Measurements from ENCODE around the gene CCDC201. TPM values are rescaled to one million over a fixed set of nuclear protein-coding genes. Genes with fewer than 3 reads are reported as not detected.

The CCDC201 gene
- total and polyA plus RNA-seq, 2 donors (not counting 3 experiments of a cell fraction or from before 2014, with no cell fraction given) = not detected

DNA sequence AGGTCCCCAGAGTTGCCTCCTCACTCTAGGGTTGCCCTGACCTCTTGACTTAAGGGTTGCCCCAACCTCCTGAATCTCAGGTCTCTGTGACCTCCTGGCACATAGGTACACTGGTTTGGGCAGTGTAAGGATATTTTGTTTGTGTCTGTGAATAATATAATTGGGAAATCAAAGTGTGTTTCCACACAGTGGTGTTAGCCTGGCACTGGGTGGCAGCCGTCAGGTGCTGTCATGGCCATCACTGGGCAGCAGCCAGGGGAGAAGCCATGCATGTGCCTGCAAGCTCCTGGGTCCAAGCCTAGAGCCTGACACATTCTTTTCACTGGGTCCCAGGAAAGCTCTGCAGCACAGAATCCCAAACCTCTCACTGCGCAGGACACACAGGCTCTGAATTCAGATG, 3.6 kb upstream of the CCDC201 start:
- no peak overlapping the region for H3K9ac ChIP-seq (replicated peaks; ENCODE audit: extremely low read depth, insufficient read depth, low read length)
- no peak overlapping the region for H2AFZ ChIP-seq (ENCODE audit: low read depth, low read length)
- dilution Hi-C loops (cut with MboI; ENCODE audit: extremely low pct_ligation_motif_present, low sequenced_read_pairs) (no loop called here), intact Hi-C loops (cut with micrococcal nuclease) (no loop called here)
- H3K27me3 ChIP-seq (ENCODE audit: control insufficient read depth in 2 of 2, insufficient read depth in 2 of 2, low read length in 2 of 2) = no peaks in the 10 kb centered on the region
- DNase-seq (ENCODE audit: low read depth, low spot score) (no peak), FAIRE-seq (no peak)
- no peak for TF ChIP-seq POLR2AphosphoS5 (IDR thresholded peaks at IDR 0.05; ENCODE audit: insufficient read depth, low read depth, low read length)
- TF ChIP-seq GATA2 (IDR thresholded peaks at IDR 0.05; ENCODE audit: insufficient read depth, insufficient read length, low read depth, low read length) = no peak
- no peaks in the 10 kb centered on the region for H3K9me3 ChIP-seq (replicated peaks; ENCODE audit: control insufficient read depth, insufficient read depth, low read length)
- BruUV-seq (replicated peaks) = no TSS peak
- H3K4me1 ChIP-seq (ENCODE audit: control insufficient read depth, extremely low read depth, insufficient read depth, low read length) = peaks cover 15% of the 10 kb centered on the region
- CTCF ChIA-PET = interaction anchor here (0.9 to 2.4 kb wide), 2 partner anchors 12 to 22 kb away, joined by 3 to 7 read pairs; partner anchors contain the start of gene IGFBP1
- H3K79me2 ChIP-seq (ENCODE audit: control insufficient read depth, insufficient read depth, low read length) = no peaks in the 10 kb centered on the region
- H3K36me3 ChIP-seq (ENCODE audit: control insufficient read depth in 2 of 2, extremely low read depth in 1 of 2, insufficient read depth in 2 of 2, low read length in 2 of 2) = no peaks in the 10 kb centered on the region
- POLR2A ChIA-PET = no interaction called here
- H3K4me2 ChIP-seq (ENCODE audit: insufficient read depth, low read length) = no peak overlapping the region
- H4K20me1 ChIP-seq (replicated peaks; ENCODE audit: control insufficient read depth, extremely low read depth, insufficient read depth, low read length) = no peaks in the 10 kb centered on the region
- no peak overlapping the region for H3K27ac ChIP-seq (ENCODE audit: insufficient read depth, low read depth, low read length)
- no peaks in the 10 kb centered on the region for H3K9me1 ChIP-seq (replicated peaks; ENCODE audit: control insufficient read depth, extremely low read depth, insufficient read depth, low read length)
- no peak overlapping the region for H3K4me3 ChIP-seq (replicated peaks in 1 of 3; ENCODE audit: insufficient read depth in 1 of 3, low read depth in 1 of 3, low read length in 3 of 3)

GRCh38 chr7:45874408-45875131, 1.7 kb upstream of the CCDC201 start:
- intact Hi-C loops (cut with micrococcal nuclease) = loop anchor here (1.0 kb wide), 2 partner anchors 15 to 43 kb away; no protein-coding TSS in a partner anchor
- TF ChIP-seq EZH2 (IDR thresholded peaks at IDR 0.05; ENCODE audit: borderline replicate concordance, low read depth, low read length, severe bottlenecking) (no peak), MYC (IDR thresholded peaks at IDR 0.05; ENCODE audit: low read depth, low read length) (no peak), JUN (IDR thresholded peaks at IDR 0.05; ENCODE audit: borderline replicate concordance, insufficient read depth, insufficient read length, low read depth) (peak; percentile 97), POLR2AphosphoS5 (IDR thresholded peaks at IDR 0.05; ENCODE audit: insufficient read depth, low read depth, low read length) (peak; percentile 66), FOS (IDR thresholded peaks at IDR 0.05; ENCODE audit: borderline replicate concordance, insufficient read depth, low read length) (peak; percentile 91), GATA2 (IDR thresholded peaks at IDR 0.05; ENCODE audit: insufficient read depth, insufficient read length, low read depth, low read length) (peak; percentile 92), POLR2A (IDR thresholded peaks at IDR 0.05; ENCODE audit: low read depth, low read length) (no peak), MAX (IDR thresholded peaks at IDR 0.05; ENCODE audit: insufficient read depth, insufficient read length) (no peak)
- TF ChIP-seq, protein P1, sequence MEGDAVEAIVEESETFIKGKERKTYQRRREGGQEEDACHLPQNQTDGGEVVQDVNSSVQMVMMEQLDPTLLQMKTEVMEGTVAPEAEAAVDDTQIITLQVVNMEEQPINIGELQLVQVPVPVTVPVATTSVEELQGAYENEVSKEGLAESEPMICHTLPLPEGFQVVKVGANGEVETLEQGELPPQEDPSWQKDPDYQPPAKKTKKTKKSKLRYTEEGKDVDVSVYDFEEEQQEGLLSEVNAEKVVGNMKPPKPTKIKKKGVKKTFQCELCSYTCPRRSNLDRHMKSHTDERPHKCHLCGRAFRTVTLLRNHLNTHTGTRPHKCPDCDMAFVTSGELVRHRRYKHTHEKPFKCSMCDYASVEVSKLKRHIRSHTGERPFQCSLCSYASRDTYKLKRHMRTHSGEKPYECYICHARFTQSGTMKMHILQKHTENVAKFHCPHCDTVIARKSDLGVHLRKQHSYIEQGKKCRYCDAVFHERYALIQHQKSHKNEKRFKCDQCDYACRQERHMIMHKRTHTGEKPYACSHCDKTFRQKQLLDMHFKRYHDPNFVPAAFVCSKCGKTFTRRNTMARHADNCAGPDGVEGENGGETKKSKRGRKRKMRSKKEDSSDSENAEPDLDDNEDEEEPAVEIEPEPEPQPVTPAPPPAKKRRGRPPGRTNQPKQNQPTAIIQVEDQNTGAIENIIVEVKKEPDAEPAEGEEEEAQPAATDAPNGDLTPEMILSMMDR (IDR thresholded peaks at IDR 0.05; ENCODE audit: extremely low read depth in 1 of 2, insufficient read depth in 1 of 2, low read depth in 1 of 2, low read length in 2 of 2) = no peak

More at GRCh38 chr7:45874408-45875131, 1.7 kb upstream of the CCDC201 start:
- no peak overlapping the region for H3K9ac ChIP-seq (replicated peaks; ENCODE audit: extremely low read depth, insufficient read depth, low read length)
- H3K36me3 ChIP-seq (ENCODE audit: control insufficient read depth in 2 of 2, extremely low read depth in 1 of 2, insufficient read depth in 2 of 2, low read length in 2 of 2) = no peaks in the 10 kb centered on the region
- peak overlapping the region; percentile 4 for H2AFZ ChIP-seq (ENCODE audit: low read depth, low read length)
- DNase-seq (ENCODE audit: low read depth, low spot score) = peak; percentile 82
- peak; percentile 95 for FAIRE-seq
- H3K27ac ChIP-seq (ENCODE audit: insufficient read depth, low read depth, low read length) = peak overlapping the region; percentile 75
- CTCF ChIA-PET = interaction anchor here (1.0 to 1.6 kb wide), 3 partner anchors 9 to 48 kb away, joined by 3 to 4 read pairs (median 4); no protein-coding TSS in a partner anchor
- peak overlapping the region; percentile 3 for H3K4me2 ChIP-seq (ENCODE audit: insufficient read depth, low read length)
- no peaks in the 10 kb centered on the region for H3K79me2 ChIP-seq (ENCODE audit: control insufficient read depth, insufficient read depth, low read length)
- H4K20me1 ChIP-seq (replicated peaks; ENCODE audit: control insufficient read depth, extremely low read depth, insufficient read depth, low read length) = no peaks in the 10 kb centered on the region
- no peaks in the 10 kb centered on the region for H3K27me3 ChIP-seq (ENCODE audit: control insufficient read depth in 2 of 2, insufficient read depth in 2 of 2, low read length in 2 of 2)
- H3K9me1 ChIP-seq (replicated peaks; ENCODE audit: control insufficient read depth, extremely low read depth, insufficient read depth, low read length) = no peaks in the 10 kb centered on the region
- dilution Hi-C loops (cut with MboI; ENCODE audit: extremely low pct_ligation_motif_present, low sequenced_read_pairs) = no loop called here
- H3K9me3 ChIP-seq (replicated peaks; ENCODE audit: control insufficient read depth, insufficient read depth, low read length) = no peaks in the 10 kb centered on the region
- H3K4me3 ChIP-seq (replicated peaks in 1 of 3; ENCODE audit: insufficient read depth in 1 of 3, low read depth in 1 of 3, low read length in 3 of 3) = no peak overlapping the region
- H3K4me1 ChIP-seq (ENCODE audit: control insufficient read depth, extremely low read depth, insufficient read depth, low read length) = peaks cover 15% of the 10 kb centered on the region
- BruUV-seq (replicated peaks) = no TSS peak
- POLR2A ChIA-PET = no interaction called here

Measured in endothelial cell of umbilical vein (primary cell).